ENCODE results near the gene PUSL1.

DNA sequence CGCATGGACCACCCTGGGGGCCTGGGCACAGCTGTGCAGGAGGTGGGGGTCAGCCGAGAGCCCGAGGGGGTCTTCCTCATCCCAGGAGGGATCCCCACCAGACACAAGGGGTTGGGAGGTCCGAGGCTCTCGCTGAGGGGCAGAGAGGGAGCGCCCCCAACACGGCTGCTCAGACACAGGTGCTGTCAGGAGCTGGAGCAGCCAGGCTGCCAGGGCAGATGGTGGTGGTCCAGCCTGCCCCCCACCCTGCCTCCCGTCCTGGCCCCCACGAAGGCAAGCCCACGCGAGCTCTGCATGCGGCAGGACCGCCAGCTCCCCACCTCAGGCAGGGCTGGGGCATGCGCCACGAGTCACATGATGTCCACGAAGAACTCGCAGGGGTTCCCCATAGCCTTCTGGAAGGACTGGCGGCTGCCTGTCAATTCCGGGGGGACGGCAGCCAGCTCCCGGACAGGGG is 27.4 kb downstream of the PUSL1 start:
- TF ChIP-seq CTCF (IDR thresholded peaks at IDR 0.05), result no peak
- no peak for TF ChIP-seq EZH2 (IDR thresholded peaks at IDR 0.05; ENCODE audit: borderline replicate concordance, insufficient read depth, low read depth, low read length, poor library complexity, severe bottlenecking)

All from B cell (primary cell).